ENCODE data around the gene SRCAP.

Gene SRCAP

GRCh38 chr16:30783280-30784109, 84.5 kb downstream of the SRCAP start:
- peaks cover 4% of the 10 kb centered on the region for H3K36me3 Mint-ChIP-seq (ENCODE audit: insufficient read depth)
- no peak for DNase-seq (ENCODE audit: low spot score in 2 of 2)
- no peak overlapping the region for H3K27ac Mint-ChIP-seq (ENCODE audit: low read depth)
- H3K4me1 Mint-ChIP-seq: peaks cover 11% of the 10 kb centered on the region
- peaks cover 31% of the 10 kb centered on the region for H3K27me3 Mint-ChIP-seq
- no peak overlapping the region for H3K4me3 Mint-ChIP-seq
- no peak for ATAC-seq (replicated peaks; ENCODE audit: extremely low read depth, poor library complexity, severe bottlenecking)
- H3K9me3 Mint-ChIP-seq: no peaks in the 10 kb centered on the region

GRCh38 chr16:30784215-30784614, 85.2 kb downstream of the SRCAP start:
- Mint-ChIP-seq H3K27me3 (peaks cover 34% of the 10 kb centered on the region), H3K36me3 (ENCODE audit: insufficient read depth) (peaks cover 4% of the 10 kb centered on the region)

GRCh38 chr16:30785126-30786106, 86.4 kb downstream of the SRCAP start:
- no peaks in the 10 kb centered on the region for H3K9me3 Mint-ChIP-seq
- H3K4me1 Mint-ChIP-seq: peaks cover 11% of the 10 kb centered on the region
- DNase-seq (ENCODE audit: low spot score in 2 of 2): no peak
- ATAC-seq (replicated peaks; ENCODE audit: extremely low read depth, poor library complexity, severe bottlenecking): no peak
- H3K27me3 Mint-ChIP-seq: peaks cover 34% of the 10 kb centered on the region
- H3K27ac Mint-ChIP-seq (ENCODE audit: low read depth): no peak overlapping the region
- peaks cover 4% of the 10 kb centered on the region for H3K36me3 Mint-ChIP-seq (ENCODE audit: insufficient read depth)
- H3K4me3 Mint-ChIP-seq: peak overlapping the region; percentile 80

More at GRCh38 chr16:30784215-30784614, 85.2 kb downstream of the SRCAP start:
- Mint-ChIP-seq H3K4me1 (peaks cover 11% of the 10 kb centered on the region), H3K9me3 (no peaks in the 10 kb centered on the region), H3K27ac (ENCODE audit: low read depth) (no peak overlapping the region), H3K4me3 (no peak overlapping the region)
- no peak for DNase-seq (ENCODE audit: low spot score in 2 of 2)
- no peak for ATAC-seq (replicated peaks; ENCODE audit: extremely low read depth, poor library complexity, severe bottlenecking)

GRCh38 chr16:30786115-30786935, 87.4 kb downstream of the SRCAP start:
- ATAC-seq (replicated peaks; ENCODE audit: extremely low read depth, poor library complexity, severe bottlenecking): peak; percentile 40
- no peak overlapping the region for H3K27ac Mint-ChIP-seq (ENCODE audit: low read depth)
- peaks cover 11% of the 10 kb centered on the region for H3K4me1 Mint-ChIP-seq
- H3K36me3 Mint-ChIP-seq (ENCODE audit: insufficient read depth): peaks cover 4% of the 10 kb centered on the region
- peak overlapping the region; percentile 80 for H3K4me3 Mint-ChIP-seq
- no peak for DNase-seq (ENCODE audit: low spot score in 2 of 2)
- peaks cover 34% of the 10 kb centered on the region for H3K27me3 Mint-ChIP-seq
- no peaks in the 10 kb centered on the region for H3K9me3 Mint-ChIP-seq

GRCh38 chr16:30786936-30787612, 88.1 kb downstream of the SRCAP start, which contains the start of gene ZNF629:
ZNF629 (minus strand) TSS chr16:30787205; CDS start chr16:30784482, 2,723 bp downstream.
- H3K9me3 Mint-ChIP-seq: no peaks in the 10 kb centered on the region
- ATAC-seq (replicated peaks; ENCODE audit: extremely low read depth, poor library complexity, severe bottlenecking): peak; percentile 54
- no peak for DNase-seq (ENCODE audit: low spot score in 2 of 2)

GRCh38 chr16:30787613-30788378, 88.8 kb downstream of the SRCAP start:
- no peak for ATAC-seq (replicated peaks; ENCODE audit: extremely low read depth, poor library complexity, severe bottlenecking)
- H3K4me3 Mint-ChIP-seq: peak overlapping the region; percentile 80
- no peaks in the 10 kb centered on the region for H3K9me3 Mint-ChIP-seq

More at GRCh38 chr16:30786936-30787612, 88.1 kb downstream of the SRCAP start, which contains the start of gene ZNF629:
- Mint-ChIP-seq H3K4me3 (peak within 1 kb of the TSS; percentile 80), H3K27ac (ENCODE audit: low read depth) (no peak within 1 kb of the TSS), H3K27me3 (peaks cover 34% of the 10 kb centered on the region), H3K4me1 (peaks cover 11% of the 10 kb centered on the region), H3K36me3 (ENCODE audit: insufficient read depth) (peaks cover 4% of the 10 kb centered on the region)

More at GRCh38 chr16:30787613-30788378, 88.8 kb downstream of the SRCAP start:
- no peak for DNase-seq (ENCODE audit: low spot score in 2 of 2)
- peaks cover 11% of the 10 kb centered on the region for H3K4me1 Mint-ChIP-seq
- H3K27me3 Mint-ChIP-seq: peaks cover 34% of the 10 kb centered on the region
- H3K36me3 Mint-ChIP-seq (ENCODE audit: insufficient read depth): peaks cover 4% of the 10 kb centered on the region
- no peak overlapping the region for H3K27ac Mint-ChIP-seq (ENCODE audit: low read depth)
